HG03175 (cell line): ENCODE data around the gene OR52E8.

Source experiments
- ATAC-seq: cut with Tn5 transposase; IDR thresholded peaks from one replicate; pipeline ENCODE4 v1.9.1; 2021; ENCODE audit warnings: mild to moderate bottlenecking, moderate library complexity; ENCODE audit not compliant: unreplicated experiment

The OR52E8 gene

DNA sequence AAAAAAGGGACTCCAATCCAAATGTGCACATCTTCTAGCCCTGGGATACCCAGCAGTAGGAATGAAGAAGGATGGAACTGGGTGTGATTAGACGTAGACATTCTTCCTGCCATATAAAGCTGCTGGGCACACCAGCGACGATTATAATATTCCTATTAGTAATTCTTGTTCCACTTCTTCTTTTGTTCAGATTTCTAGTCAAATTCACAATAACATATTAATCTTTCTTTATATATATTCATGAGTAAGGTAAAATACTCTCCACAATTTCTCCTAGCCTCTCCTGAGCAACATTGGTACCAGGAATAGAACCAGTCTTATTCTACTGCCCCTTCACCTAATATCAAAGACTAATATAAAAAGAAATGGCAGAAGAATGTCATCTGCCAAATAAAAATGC, at the start of gene OR52E8:
OR52E8 (minus strand) TSS at position 101 of the 400 bp plus-strand sequence; CDS start at position 101, 0 bp downstream.
- ATAC-seq: no peak

DNA sequence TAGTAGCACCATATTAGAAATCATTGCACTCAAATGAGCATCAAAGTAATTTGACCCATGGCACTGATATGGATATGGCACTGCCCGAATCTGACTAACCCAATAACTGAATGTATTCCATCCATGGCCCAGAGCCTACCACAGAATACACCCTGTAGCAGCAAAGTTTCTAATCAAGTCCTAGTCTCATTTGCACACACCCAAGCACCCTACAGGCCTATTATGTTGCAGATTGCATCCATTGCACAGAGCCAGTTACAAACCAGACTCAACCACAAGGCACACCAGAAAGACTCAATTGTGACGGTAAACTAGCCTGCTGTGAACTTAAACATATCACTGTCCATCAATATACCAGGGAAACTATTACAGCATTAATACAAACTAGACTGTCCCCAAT, 42.0 kb upstream of the OR52E8 start:
- no peak for ATAC-seq

DNA sequence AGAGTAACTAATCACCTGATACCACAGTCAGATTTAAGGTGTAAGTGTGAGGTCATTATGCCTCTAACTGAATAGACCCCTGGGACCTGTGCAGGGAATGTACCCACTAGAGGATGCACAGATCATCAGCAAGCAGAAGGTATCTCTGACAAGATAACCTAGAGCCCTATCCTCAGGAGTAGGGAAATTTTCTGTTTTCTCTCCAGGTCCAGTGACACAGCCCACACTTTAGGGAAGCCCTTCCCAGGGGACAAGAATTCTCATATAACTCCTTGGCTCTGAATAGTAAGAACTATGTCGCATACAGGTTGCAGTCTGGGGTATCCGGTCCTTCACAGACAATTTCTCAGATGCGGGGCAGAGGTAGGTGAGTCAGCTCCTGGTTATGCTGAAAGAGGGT, 35.4 kb upstream of the OR52E8 start, which contains the start of gene OR52E5:
OR52E5 (plus strand) TSS at position 301 of the 400 bp plus-strand sequence. CDS start 7,569 bp downstream, outside the sequence.
- ATAC-seq: no peak

DNA sequence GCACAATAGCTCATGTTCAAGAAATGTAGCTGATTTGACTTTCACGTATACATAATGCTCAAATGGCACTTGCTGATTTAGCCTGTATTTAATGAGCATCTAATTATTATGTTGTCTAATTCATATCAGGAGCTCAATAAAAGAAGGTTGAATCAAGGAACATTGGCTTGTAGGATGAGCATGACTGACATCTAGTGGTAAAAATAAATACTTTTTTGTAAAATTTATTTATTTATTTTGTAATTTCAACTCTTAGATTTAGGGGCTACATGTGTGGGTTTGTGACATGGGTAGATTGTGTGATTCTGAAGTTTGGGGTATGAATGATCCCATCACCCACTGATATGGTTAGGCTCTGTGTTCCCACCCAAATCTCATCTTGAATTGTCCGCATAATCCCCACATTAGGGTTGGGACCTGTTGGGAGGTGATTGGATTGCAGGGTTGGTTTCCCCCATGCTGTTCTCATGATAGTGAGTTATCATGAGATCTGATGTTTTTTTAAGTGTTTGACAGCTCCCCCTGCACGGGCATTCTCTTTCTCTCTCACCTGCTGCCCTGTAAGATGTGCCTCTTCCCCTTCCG, 33.8 kb upstream of the OR52E8 start:
- no peak for ATAC-seq

DNA sequence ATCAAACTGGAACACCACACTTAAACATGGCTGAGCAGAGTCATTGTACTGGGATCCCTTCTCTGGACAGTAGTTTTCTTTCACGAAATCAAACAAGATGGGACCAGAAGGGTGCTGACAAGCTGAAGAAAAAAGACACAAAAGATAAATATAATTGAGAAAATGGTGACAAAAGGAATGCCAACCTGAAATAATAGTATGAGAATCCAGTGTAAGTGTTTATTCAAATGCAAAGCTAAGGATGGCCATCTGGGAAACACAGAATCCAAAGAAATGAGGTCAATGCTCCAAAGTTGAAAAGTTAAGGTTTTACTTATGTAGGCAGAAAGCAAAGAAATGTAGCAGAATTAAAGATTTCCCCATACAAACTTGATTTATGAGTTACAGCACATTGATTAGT, 30.2 kb upstream of the OR52E8 start:
- ATAC-seq: no peak

DNA sequence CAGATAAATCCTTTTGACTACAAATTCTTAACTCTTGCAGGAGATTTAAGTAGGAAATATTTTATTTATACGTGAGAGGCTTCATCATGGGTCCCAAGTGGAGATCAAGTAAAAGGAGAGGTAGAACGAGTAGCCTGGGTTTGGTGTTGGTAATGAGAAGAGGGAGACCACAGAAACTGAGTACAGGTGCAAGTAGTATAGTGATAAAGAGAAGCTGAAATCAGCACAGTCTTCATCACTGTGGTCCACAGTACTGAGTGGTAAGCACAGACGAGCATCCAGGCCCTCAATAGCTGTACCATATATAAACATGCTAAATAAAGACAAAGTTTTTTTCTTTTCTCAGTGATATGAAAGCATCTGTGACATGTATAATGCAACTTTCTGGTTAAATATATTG, 29.7 kb upstream of the OR52E8 start:
- ATAC-seq: no peak

DNA sequence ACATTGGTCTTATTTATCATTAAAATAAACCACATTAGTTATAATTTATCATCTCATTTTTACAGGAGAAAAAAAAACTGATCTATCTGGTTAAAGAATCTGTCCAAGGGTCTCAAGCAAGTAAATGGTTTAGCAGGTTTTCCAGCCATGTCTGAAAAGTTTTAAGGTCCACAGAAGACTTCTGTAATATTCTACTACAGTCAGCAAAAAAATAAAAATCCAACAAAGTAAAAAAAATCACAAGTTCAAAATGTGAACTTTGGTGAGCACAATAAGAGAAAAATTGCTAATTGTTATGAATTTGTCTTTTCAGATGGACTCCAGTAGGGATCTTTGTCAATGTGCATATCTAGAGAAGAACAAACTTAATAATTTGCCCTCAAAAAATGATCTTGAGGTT, 24.3 kb upstream of the OR52E8 start:
- ATAC-seq: no peak

DNA sequence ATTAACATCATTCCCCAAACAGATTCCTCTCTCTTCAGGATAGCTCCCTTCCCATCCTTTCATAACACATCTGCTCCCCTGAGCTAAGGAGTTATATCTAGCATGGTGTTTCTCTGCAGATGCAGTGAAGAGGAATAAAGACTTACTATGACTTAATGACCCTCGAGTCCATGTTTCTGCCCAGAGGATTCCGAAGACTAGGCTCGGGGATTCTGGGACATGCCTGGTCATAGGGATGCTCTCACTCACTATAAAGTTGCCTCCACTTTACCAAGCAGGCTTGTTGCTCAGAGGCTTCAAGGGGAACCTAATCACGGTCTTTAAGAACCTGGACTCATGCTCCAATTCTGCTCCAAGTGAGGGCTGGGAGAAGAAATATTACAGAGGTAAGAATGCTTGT, 22.8 kb upstream of the OR52E8 start, which contains the start of gene OR52E4:
OR52E4 (plus strand) TSS at position 301 of the 400 bp plus-strand sequence. CDS start 3,664 bp downstream, outside the sequence.
- ATAC-seq: no peak

DNA sequence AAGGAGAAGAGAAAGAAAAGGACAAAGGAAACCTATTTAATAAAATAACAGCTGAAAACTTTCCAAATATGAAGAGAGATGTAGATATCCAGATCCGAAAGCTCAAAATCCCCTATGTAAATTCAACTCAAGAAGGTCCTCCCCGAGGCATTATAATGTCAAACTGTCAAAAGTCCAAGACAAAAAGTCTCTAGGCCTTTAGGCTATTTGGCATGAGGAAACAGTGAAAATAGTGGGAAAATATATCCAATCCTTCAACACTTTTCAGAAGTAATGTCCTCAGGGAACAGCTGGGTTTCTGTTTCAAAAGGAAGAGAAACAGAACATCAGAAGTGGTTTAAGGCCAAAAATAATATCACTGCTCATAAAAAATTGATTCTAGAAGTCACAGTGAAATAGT, 21.1 kb upstream of the OR52E8 start:
- no peak for ATAC-seq

DNA sequence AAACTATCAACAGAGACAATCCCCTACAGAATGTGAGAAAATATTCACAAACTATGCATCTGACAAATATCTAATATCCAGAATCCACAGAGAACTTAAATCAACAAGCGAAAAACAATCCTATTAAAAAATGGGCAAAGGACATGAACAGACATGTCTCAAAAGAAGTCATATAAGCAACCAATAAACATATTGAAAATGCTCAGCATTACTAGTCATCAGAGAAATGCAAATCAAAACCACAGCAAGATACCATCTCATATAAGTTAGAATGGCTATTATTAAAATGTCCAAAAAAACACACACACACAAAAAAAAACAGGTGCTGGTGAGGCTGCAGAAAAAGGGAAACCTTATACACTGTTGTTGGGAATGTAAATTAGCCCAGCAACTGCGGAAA, 8.3 kb upstream of the OR52E8 start:
- no peak for ATAC-seq

DNA sequence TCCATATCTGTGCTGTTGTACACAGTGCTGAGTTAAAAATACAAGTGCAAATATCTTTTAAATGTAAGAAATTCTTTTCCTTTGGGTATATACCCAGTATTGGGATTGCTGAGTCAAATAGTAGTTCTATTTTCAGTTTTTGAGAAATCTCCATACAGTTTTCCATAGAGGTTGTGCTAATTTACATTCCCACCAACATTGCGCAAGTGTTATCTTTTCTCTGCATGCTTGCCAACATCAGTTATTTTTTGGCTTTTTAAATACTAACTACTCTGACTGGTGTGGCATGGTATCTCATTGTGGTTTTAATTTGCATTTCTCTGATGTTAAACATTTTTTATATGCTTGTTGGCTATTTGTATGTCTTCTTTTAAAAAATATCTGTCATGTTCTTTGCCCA, 6.5 kb downstream of the OR52E8 start:
- ATAC-seq: no peak

DNA sequence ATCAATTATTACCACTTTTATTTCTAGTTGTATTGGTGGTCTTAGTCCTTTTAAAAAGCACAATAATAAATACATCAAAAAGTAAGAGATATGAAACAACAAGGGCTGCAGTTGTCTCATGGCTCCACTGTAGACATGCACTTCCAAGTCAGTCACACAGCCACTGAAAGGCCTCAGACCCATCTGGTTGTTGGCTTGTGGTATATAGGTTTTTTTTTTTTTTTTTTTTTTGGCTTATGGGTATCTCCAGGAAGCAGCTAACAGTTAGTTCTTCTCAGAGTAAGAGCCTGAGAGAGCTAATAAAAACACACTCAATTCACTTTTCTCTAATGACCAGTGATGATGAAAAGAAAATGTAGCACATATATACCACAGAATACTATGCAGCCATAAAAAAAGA, 9.8 kb downstream of the OR52E8 start:
- ATAC-seq: no peak

DNA sequence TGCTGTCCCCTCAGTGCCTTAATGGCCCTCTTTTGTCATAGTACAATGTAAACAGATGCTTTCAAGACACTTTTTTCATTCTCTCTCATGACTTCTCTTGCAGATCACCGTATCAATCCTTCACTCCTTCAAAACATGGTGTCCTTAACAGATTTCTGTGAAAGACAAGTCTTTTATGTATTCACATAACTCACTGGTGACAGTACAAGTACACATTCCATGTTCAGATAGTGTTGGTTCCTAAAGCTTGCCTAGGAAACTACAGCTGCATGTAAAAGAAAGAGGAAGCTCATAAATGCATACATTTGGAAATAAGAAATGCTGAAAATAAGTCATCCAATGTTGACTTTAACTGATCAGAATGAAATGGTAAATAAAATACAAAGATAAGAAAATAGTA, 10.8 kb downstream of the OR52E8 start:
- ATAC-seq: no peak

DNA sequence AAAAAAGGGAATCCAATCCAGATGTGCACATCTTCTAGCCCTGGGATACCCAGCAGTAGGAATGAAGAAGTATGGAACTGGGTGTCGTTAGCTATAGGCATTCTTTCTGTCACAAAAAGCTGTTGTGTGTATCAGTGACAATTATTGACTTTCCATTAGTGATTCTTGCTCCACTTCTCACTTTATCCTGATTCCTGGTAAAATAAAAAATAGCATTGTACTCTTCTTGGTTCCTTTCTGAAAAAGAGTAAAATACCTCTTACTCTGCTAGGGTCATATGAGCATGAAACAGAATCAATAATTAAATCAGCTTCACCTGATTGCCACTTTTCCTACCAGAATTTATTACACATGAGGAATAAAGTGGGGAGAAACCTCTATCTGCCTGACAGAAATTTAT, 15.7 kb downstream of the OR52E8 start, which contains the start of gene OR52E6:
OR52E6 (minus strand) TSS at position 101 of the 400 bp plus-strand sequence; CDS start at position 101, 0 bp downstream.
- ATAC-seq: no peak

DNA sequence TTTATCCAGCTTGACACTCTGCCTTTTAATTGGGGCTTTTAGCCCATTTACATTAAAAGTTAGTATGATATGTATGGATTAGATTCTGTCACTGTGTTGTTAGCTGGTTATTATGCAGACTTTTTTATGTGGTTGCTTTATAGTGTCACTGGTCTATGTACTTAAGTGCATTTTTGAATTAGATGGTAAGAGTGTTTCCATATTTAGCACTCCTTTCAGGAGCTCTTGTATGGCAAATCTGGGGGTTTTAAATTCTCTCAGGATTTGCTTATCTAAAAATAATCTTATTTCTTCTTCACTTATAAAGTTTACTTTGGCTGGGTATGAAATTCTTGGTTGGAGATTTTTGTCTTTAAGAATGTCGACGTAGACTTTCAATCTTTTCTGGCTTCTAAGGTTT, 19.8 kb downstream of the OR52E8 start:
- ATAC-seq: no peak

DNA sequence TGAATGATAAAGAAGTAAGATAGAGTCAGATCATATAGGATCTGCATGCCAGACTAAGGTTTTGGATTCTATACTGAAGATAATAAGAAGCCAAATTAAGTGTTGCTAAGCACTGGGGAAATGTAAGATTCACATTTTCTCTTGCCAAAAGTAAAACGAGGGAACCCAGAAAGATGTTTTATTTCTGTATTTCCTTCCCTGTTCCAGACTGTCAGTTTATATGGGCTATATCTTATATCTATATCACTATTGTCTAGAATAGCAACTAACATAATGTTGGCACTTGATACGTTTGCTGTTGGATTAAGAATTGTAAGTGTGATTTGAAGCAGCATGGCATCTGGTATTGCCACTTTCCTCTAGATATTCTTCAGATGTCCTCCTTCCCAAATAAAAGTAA, 24.0 kb downstream of the OR52E8 start:
- no peak for ATAC-seq

DNA sequence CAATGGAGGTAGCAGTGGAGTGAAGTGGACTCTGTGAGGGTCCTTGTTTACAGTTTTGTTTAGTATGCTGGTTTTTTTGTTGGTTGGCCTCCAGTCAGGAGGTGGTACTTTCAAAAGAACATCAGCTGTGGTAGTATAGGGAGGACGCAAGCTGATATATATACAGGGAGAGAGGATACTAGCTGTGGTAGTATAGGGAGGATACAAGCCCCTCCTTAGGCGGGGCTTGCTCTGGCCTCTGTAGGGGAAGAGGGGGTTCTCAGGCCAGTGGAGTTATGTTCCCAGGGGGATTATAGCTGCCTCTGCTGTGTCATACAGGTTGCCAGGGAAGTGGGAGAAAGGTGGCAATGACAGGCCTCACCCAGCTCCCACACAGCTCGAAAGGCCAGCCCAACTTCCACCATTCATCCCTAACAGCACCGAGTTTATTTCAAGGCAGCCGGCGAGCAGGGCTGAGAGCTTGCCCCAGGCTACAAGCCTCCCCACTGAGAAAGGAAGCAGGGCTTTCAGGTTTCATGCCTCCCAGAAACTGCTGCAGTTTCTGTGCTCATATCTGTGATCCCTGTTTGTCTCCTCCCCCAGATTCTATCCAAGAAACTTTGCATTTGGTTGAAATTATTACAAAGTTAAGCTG, 26.2 kb downstream of the OR52E8 start:
- no peak for ATAC-seq

DNA sequence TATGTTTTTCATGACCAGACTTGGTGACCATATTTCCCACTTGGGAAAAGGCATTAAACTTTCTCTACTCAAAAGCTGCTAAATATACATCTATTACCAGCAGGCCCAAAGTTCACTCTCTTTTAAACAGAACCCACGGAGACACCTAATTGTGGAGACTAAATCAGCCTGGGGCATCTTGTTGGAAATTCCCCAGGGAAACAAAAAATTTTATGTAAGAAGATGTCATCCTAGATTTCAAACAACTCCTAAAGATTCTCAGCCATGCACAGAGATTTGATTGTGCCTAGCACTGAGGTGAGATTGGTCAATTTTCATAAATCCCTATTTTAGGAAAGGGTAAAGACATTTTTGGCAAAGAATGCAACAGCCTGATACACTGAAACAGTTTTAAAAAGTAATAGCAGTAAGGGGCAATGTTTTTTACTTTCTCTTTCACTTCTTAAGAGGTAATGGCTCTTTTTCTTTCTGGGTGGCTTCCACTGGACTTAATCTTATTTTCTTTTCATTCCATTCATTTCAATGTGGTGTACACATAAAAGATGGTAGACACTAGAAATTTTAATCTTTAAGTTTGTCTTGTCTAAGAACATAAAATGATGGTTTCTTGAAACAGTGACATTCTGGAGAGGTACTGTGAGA, 39.1 kb downstream of the OR52E8 start:
- peak; percentile 54 for ATAC-seq

DNA sequence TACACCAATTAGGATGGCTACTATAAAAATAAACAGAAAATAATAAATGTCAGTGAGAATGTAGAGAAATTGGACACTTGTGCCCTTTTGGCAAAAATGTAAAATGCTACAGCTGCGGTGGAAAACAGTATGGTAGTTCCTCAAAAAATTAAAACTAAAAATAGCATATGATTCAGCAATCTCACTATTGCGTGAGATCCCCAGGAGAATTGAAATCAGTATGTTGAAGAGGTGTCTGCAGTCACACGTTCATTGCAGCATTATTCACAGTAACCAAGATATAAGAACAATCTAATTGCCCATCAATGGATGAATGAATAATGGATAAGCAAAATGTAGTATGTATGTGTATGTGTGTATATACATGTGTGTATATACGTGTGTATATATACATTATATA, 42.0 kb downstream of the OR52E8 start:
- peak; percentile 59 for ATAC-seq

DNA sequence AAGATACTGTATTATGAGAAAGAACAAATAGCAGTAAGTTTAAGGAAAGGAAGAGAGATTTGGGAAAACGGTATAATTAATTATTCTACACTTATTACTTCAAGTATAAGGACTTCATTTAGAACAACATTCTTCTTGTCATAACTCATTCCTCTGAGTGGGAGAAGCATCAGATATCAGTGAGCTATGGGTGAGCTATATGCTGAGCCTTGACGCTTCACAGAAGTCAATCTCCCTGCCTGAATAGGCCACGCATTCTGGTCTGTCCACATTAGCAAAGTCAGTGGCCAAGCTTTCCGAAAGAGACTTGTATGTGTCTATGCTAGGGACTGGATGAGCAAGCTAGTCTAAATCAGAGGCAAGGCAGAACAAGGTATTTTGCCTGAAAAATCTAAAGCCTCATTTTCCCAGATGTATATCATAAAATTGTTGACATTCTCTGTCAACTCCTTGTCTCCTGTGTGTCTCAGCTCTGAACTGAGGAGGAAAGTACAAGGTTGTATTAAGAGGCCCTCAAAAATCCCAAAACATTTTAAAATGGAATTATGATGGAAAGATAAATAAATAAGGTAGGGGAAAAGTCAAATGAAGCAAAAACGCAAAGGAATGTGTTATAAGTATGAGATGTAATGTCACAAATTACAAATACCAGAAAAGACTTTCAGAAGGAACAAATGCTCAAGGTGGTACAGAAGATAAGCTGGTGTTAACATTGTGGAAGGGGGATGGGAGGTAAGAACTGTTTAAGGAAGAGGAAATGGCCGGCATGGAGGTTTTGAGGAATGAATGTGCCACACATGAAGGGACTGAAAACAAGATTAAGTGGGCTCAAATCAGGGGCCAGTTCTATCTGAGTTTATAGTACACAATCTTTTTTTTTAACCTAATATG, 47.3 kb downstream of the OR52E8 start:
- ATAC-seq: no peak

DNA sequence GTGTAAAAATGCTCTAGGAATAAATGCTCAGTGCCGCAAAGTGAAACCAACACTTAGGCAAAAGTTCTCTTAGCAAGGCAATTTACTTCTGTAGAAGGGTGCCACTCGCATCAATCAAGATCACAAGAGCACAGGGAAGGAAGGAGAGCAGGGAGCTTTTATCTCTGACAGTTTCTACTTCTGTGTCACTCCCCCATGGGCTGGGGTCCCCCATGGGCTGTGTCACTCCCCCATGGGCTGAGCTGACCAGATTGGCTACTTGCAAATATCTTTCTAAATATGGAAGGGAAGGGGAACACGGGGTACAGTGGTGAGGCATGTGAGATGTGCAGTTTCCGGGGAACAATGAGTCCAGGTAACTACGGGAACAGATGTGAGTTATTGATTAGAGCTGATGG, 48.4 kb downstream of the OR52E8 start:
- ATAC-seq: peak; percentile 29
